NT2/D1 (cell line): Measurements from ENCODE around the gene FEZ2.

Experiments
- SUZ12 ChIP-seq: IDR thresholded peaks from 2 replicates; pipeline ENCODE4 v1.6.1; 2011; ENCODE audit not compliant: insufficient read length, insufficient read depth; ENCODE audit errors: extremely low read depth
- ZNF274 ChIP-seq: IDR thresholded peaks from 2 replicates; pipeline ENCODE4 v1.6.1; 2011; ENCODE audit warnings: mild to moderate bottlenecking, low read depth, low read length

DNA sequence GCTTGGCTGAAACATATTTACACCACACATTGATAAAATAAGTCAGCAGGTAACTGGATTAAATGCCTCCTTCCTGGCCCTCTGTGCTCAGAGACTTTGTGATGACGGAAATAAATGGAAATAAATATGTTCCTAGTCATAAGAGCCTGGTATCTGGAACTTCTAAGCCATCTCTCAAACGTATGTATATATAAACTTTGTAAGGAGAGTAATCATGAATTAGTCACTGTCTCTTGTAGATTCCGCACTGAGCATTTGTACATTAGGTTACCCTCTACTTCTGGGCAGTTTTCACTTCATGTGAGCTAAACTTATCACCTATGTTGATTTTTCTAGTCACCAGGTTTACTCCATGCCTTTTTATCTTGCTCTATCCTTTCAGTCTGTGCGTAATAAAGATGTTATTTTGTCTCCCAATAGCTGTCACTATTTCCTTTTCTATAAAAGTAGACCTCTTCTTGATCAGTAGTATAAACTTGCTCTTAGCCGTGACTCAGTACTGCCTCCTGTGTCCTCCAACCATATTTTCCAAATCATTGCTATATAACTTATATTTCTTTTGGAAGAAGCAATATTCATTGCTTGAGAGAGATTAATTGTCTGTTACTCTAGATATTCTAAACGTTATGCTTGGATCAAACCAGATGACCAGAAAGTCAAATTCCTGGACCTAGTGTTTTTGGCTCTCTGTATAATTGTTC is 53.2 kb downstream of the FEZ2 start:
- TF ChIP-seq SUZ12 (no peak), ZNF274 (no peak)
